ENCODE data around the gene CAPN12. TPM values are rescaled to one million over a fixed set of nuclear protein-coding genes. Genes with fewer than 3 reads are reported as not detected.

Gene CAPN12
- total and polyA plus RNA-seq, 2 of the 8 experiments (the other 6 are each of a cell fraction or from before 2014, with no cell fraction given): 8.8 to 20.0 TPM

- H3K9me3 ChIP-seq (ENCODE audit: insufficient read depth in 2 of 2, low read depth in 1 of 2, low read length in 1 of 2): peaks cover 0 to 3% of the 10 kb centered on the region in 2 experiments; a peak in 1 of 4 replicates
- H3K4me2 ChIP-seq (ENCODE audit: insufficient read depth in 1 of 2, low read depth in 2 of 2, low read length in 2 of 2): no peak overlapping the region; a peak in 1 of 4 replicates
- no peak for TF ChIP-seq RXRA (IDR thresholded peaks at IDR 0.05; ENCODE audit: insufficient read depth, low read depth, low read length)
- TF ChIP-seq GTF2F1 (IDR thresholded peaks at IDR 0.05; ENCODE audit: borderline replicate concordance, low read depth, low read length): no peak
- TF ChIP-seq EZH2 (IDR thresholded peaks at IDR 0.05; ENCODE audit: low read depth, low read length, severe bottlenecking): no peak
- peak; percentile 37; the same call in 1 of the 2 replicates for TF ChIP-seq POLR2AphosphoS5 (IDR thresholded peaks at IDR 0.05; ENCODE audit: low read depth, low read length)
- no peak for TF ChIP-seq TCF12 (IDR thresholded peaks at IDR 0.05; ENCODE audit: low read depth, low read length)
- TF ChIP-seq KDM1A (IDR thresholded peaks at IDR 0.05; ENCODE audit: borderline replicate concordance, low read length): 0 out of 2 replicates have a peak, but pooled peaks have one; percentile 12
- TF ChIP-seq RFX5 (IDR thresholded peaks at IDR 0.05; ENCODE audit: borderline replicate concordance, low read depth, low read length): no peak
- ChIA-PET POLR2A (ENCODE audit: partially characterized antibody) (interaction anchor here (0.6 to 3.0 kb wide), 19 partner anchors 8 to 254 kb away, joined by 3 to 11 read pairs (median 3); partner anchors contain the start of genes ACTN4, MRPS12 and SARS2), CTCF (ENCODE audit: partially characterized antibody) (interaction anchor here (0.5 to 1.5 kb wide), 3 partner anchors 9 to 508 kb away, joined by 3 to 6 read pairs (median 3); no protein-coding TSS in a partner anchor)
- peaks cover 6 to 12% of the 10 kb centered on the region in 2 experiments for H4K20me1 ChIP-seq (replicated peaks in 1 of 2; ENCODE audit: control insufficient read depth in 1 of 2, insufficient read depth in 2 of 2, low read length in 2 of 2)
- H3K79me2 ChIP-seq (ENCODE audit: control insufficient read depth in 1 of 2, insufficient read depth in 2 of 2, low read length in 2 of 2): no peaks in the 10 kb centered on the region
- H2BK20ac ChIP-seq (ENCODE audit: low read length): no peak overlapping the region
- H4K5ac ChIP-seq (ENCODE audit: insufficient read length, low read depth, low read length): no peak overlapping the region
- H3K4me1 ChIP-seq (replicated peaks in 1 of 4; ENCODE audit: control insufficient read depth in 3 of 4, insufficient read depth in 4 of 4, low read length in 3 of 4): peaks cover 0 to 15% (median 10%) of the 10 kb centered on the region in 4 experiments; a peak in 6 of 7 replicates
- no peak overlapping the region for H2BK5ac ChIP-seq (ENCODE audit: low read depth, low read length)
- H3K18ac ChIP-seq (ENCODE audit: extremely low read depth, low read length): no peak overlapping the region; the same call in 1 of the 2 replicates
- no peak for DNase-seq (ENCODE audit: low read depth in 1 of 2, low spot score in 2 of 2)
- H2BK12ac ChIP-seq (ENCODE audit: low read depth, low read length): no peak overlapping the region
- H3K9ac ChIP-seq (replicated peaks in 1 of 4; ENCODE audit: extremely low read depth in 1 of 4, low read depth in 3 of 4, low read length in 3 of 4): no peak overlapping the region
- peaks cover 4 to 15% (median 13%) of the 10 kb centered on the region in 4 experiments for H3K27me3 ChIP-seq (replicated peaks in 1 of 4; ENCODE audit: control insufficient read depth in 3 of 4, extremely low read depth in 1 of 4, insufficient read depth in 3 of 4, low read length in 3 of 4)
- peaks cover 2% of the 10 kb centered on the region for H3K79me1 ChIP-seq (ENCODE audit: low read depth, low read length)
- H3K27ac ChIP-seq (ENCODE audit: low read depth, low read length): no peak overlapping the region
- no peak overlapping the region for H4K91ac ChIP-seq (replicated peaks; ENCODE audit: insufficient read length, low read length)
- no peak overlapping the region for H2BK15ac ChIP-seq (ENCODE audit: low read length)
- peak overlapping the region; percentile 83 for H3K4ac ChIP-seq (replicated peaks; ENCODE audit: insufficient read length, low read depth, low read length)
- H3K14ac ChIP-seq (ENCODE audit: insufficient read length): no peak overlapping the region
- WGBS, 2 experiments (ENCODE audit: extremely low coverage in 1 of 2, insufficient coverage in 1 of 2, insufficient read length in 1 of 2, insufficient replicate concordance in 2 of 2, low coverage in 1 of 2, low lambda C conversion rate in 2 of 2, missing lambda C conversion rate in 1 of 2): 85% methylated on average over 5 of the region's 6 CpGs; no CpG with 5 or more reads in 1 of the 2 experiments
- H2AFZ ChIP-seq (ENCODE audit: low read length): no peak overlapping the region
- no peak for FAIRE-seq
- H3K23me2 ChIP-seq (ENCODE audit: low read depth, low read length): peaks cover 10% of the 10 kb centered on the region; the same call in 1 of the 2 replicates
- no peak overlapping the region for H2AK5ac ChIP-seq (ENCODE audit: low read depth, low read length)
- no peak overlapping the region for H3K4me3 ChIP-seq (ENCODE audit: extremely low read depth in 1 of 4, insufficient read depth in 2 of 4, low read depth in 3 of 4, low read length in 4 of 4)
- H2BK120ac ChIP-seq (replicated peaks; ENCODE audit: low read depth, low read length): no peak overlapping the region
- no peak overlapping the region for H4K8ac ChIP-seq (ENCODE audit: extremely low read depth, insufficient read depth, low read length)
- peaks cover 6 to 21% (median 10%) of the 10 kb centered on the region in 4 experiments; a peak in 5 of 8 replicates for H3K36me3 ChIP-seq (ENCODE audit: control insufficient read depth in 2 of 4, insufficient read depth in 4 of 4, low read length in 3 of 4)
- no peak overlapping the region for H3K23ac ChIP-seq (ENCODE audit: insufficient read length)
- no peak overlapping the region for H3K56ac ChIP-seq (replicated peaks; ENCODE audit: insufficient read length, low read depth, low read length)
Observed at GRCh38 chr19:38733493-38734175, 10.6 kb downstream of the CAPN12 start.
